HCT116 (cell line): ENCODE data around the gene TTC33. TPM values are rescaled to one million over a fixed set of nuclear protein-coding genes. Genes with fewer than 3 reads are reported as not detected.

Source experiments
- ATAC-seq: fragments of 200-7000 bp; cut with Tn5 transposase; 2 replicates; pipeline ENCODE4 v1.9.1; 2020; ENCODE audit warnings: mild to moderate bottlenecking, moderate library complexity
- BruUV-seq: library from RNA; stranded (reverse); fragments of 400-500 nt; replicated peaks from 2 replicates; lab custom pipeline; 2021; lab: Mats Ljungman, UMichigan
- CTCF ChIA-PET: fragments of 300-600 bp; sonication (Branson Sonifier 250); formaldehyde crosslinking; loops from one replicate; lab custom pipeline; 2021; ENCODE audit warnings: antibody characterized with exemption; lab: Charles Lee
- POLR2A ChIA-PET: fragments of 300-600, 350-600 bp; sonication (Branson Sonifier 250); formaldehyde crosslinking; loops from one replicate; lab custom pipeline; 2021; ENCODE audit warnings: antibody characterized with exemption; lab: Charles Lee
- RAD21 ChIA-PET, 2 experiments: fragments of 300-600 bp; sonication (Branson Sonifier 250); formaldehyde crosslinking; loops; one replicate each; lab custom pipeline; 2023; ENCODE audit warnings: low total read pairs in 2 of 2; ENCODE audit not compliant: uncharacterized antibody in 2 of 2, unreplicated experiment in 2 of 2, low non-redundant PET in 1 of 2; lab: Charles Lee
- DNase-seq: peaks from one replicate; pipeline ENCODE4 v3.0.0-alpha.2; 2010; ENCODE audit warnings: low read depth, low spot score
- H2AFZ ChIP-seq: fragments of 200-600 bp; shearing (Covaris generic), sonication (generic); 2 replicates; pipeline ENCODE4 v1.6.1; 2017; ENCODE audit warnings: low read depth, mixed run types, mixed read lengths, antibody characterized with exemption, low read length; ENCODE audit not compliant: poor library complexity, severe bottlenecking
- H3K27ac ChIP-seq: 2 replicates; pipeline ENCODE4 v1.5.1; 2012; ENCODE audit warnings: low read depth, low read length
- H3K27me3 ChIP-seq: fragments of 200-600 bp; sonication (generic); 2 replicates; pipeline ENCODE4 v1.6.1; 2016; ENCODE audit warnings: mixed run types, low read length, mixed read lengths; ENCODE audit not compliant: insufficient read depth
- H3K36me3 ChIP-seq, 2 experiments: fragments of 200-500 bp in 1 of 2; fragments of 200-600 bp in 1 of 2; sonication (Bioruptor generic) in 1 of 2; sonication (generic) in 1 of 2; 2 replicates each; pipeline versions ENCODE4 v1.5.1 to v1.6.1; 2014 to 2016; ENCODE audit warnings: low read length in 2 of 2, inconsistent platforms in 1 of 2, mixed read lengths in 1 of 2, mixed run types in 1 of 2; ENCODE audit not compliant: insufficient read depth in 2 of 2, control insufficient read depth in 1 of 2
- H3K4me1 ChIP-seq, 2 experiments: fragments of 200-600 bp in 1 of 2; sonication (generic) in 1 of 2; 2 replicates each; pipeline versions ENCODE4 v1.5.1 to v1.6.1; 2012 to 2017; ENCODE audit warnings: low read length in 2 of 2, inconsistent platforms in 1 of 2, mild to moderate bottlenecking in 1 of 2, mixed read lengths in 1 of 2, mixed run types in 1 of 2, moderate library complexity in 1 of 2; ENCODE audit not compliant: insufficient read depth in 2 of 2, control insufficient read depth in 1 of 2
- H3K4me2 ChIP-seq: fragments of 200-600 bp; sonication (generic); 2 replicates; pipeline ENCODE4 v1.6.1; 2017; ENCODE audit warnings: mixed run types, low read length, mixed read lengths
- H3K4me3 ChIP-seq, 2 experiments: fragments of 200-600 bp in 1 of 2; sonication (generic) in 1 of 2; replicated peaks in 1 of 2; 2 replicates each; pipeline ENCODE4 v1.5.1; 2011 to 2016; ENCODE audit warnings: low read length in 2 of 2, control low read depth in 1 of 2, low read depth in 1 of 2, mild to moderate bottlenecking in 1 of 2, mixed read lengths in 1 of 2, mixed run types in 1 of 2
- H3K79me2 ChIP-seq: fragments of 200-600 bp; sonication (generic); 2 replicates; pipeline ENCODE4 v1.6.1; 2017; ENCODE audit warnings: mild to moderate bottlenecking, mixed run types, low read length, moderate library complexity, mixed read lengths; ENCODE audit not compliant: insufficient read depth
- H3K9ac ChIP-seq: fragments of 200-600 bp; sonication (generic); 2 replicates; pipeline ENCODE4 v1.6.1; 2016; ENCODE audit warnings: low read length, mixed read lengths
- H3K9me2 ChIP-seq: fragments of 200-600 bp; sonication (generic), shearing (Covaris generic); 2 replicates; pipeline ENCODE4 v1.6.1; 2017; ENCODE audit warnings: mixed run types, mild to moderate bottlenecking, moderate library complexity; ENCODE audit not compliant: insufficient read depth
- H3K9me3 ChIP-seq, 2 experiments: fragments of 200-500 bp in 1 of 2; fragments of 200-600 bp in 1 of 2; sonication (Bioruptor generic) in 1 of 2; sonication (generic) in 1 of 2; 2 replicates each; pipeline ENCODE4 v1.6.1; 2014 to 2017; ENCODE audit warnings: low read length in 2 of 2, mixed read lengths in 2 of 2, inconsistent platforms in 1 of 2, low read depth in 1 of 2, mild to moderate bottlenecking in 1 of 2, mixed run types in 1 of 2, moderate library complexity in 1 of 2; ENCODE audit not compliant: control insufficient read depth in 1 of 2, insufficient read depth in 1 of 2
- H4K20me1 ChIP-seq: fragments of 200-600 bp; sonication (generic), shearing (Covaris generic); 2 replicates; pipeline ENCODE4 v1.6.1; 2017; ENCODE audit warnings: mixed run types, mild to moderate bottlenecking, moderate library complexity; ENCODE audit not compliant: insufficient read depth
- CEBPB ChIP-seq: IDR thresholded peaks from 2 replicates; pipeline ENCODE4 v1.6.1; 2012; ENCODE audit warnings: low read depth
- CTCF ChIP-seq, 3 experiments: fragments of 200-600 bp in 1 of 3; sonication (generic) in 1 of 3; IDR thresholded peaks in 2 of 3; conservative IDR thresholded peaks in 1 of 3; 2 replicates each; pipeline ENCODE4 v1.5.1; 2012 to 2017; ENCODE audit warnings: low read depth in 2 of 3, low read length in 2 of 3, antibody characterized with exemption in 1 of 3, borderline replicate concordance in 1 of 3, control low read depth in 1 of 3, mild to moderate bottlenecking in 1 of 3, mixed read lengths in 1 of 3, mixed run types in 1 of 3, moderate library complexity in 1 of 3; ENCODE audit not compliant: insufficient read depth in 1 of 3
- ELF1 ChIP-seq: IDR thresholded peaks from 2 replicates; pipeline ENCODE4 v1.6.1; 2012; ENCODE audit warnings: low read depth, borderline replicate concordance
- EZH2phosphoT487 ChIP-seq: fragments of 200-600 bp; IDR thresholded peaks from 2 replicates; pipeline ENCODE4 v1.6.1; 2018; ENCODE audit warnings: antibody characterized with exemption, borderline replicate concordance
- JUND ChIP-seq: IDR thresholded peaks from 2 replicates; pipeline ENCODE4 v1.6.1; 2012
- MAX ChIP-seq: IDR thresholded peaks from 2 replicates; pipeline ENCODE4 v1.6.1; 2012
- POLR2AphosphoS5 ChIP-seq: IDR thresholded peaks from 2 replicates; pipeline ENCODE4 v1.6.1; 2011; ENCODE audit warnings: mild to moderate bottlenecking, low read depth, low read length, moderate library complexity
- RAD21 ChIP-seq: IDR thresholded peaks from 2 replicates; pipeline ENCODE4 v1.6.1; 2012; ENCODE audit warnings: low read depth, mild to moderate bottlenecking
- SIN3A ChIP-seq: IDR thresholded peaks from 2 replicates; pipeline ENCODE4 v1.6.1; 2012; ENCODE audit warnings: low read depth
- TCF7L2 ChIP-seq: IDR thresholded peaks from 2 replicates; pipeline ENCODE4 v1.7.0; 2011; ENCODE audit warnings: borderline replicate concordance, inconsistent platforms; ENCODE audit not compliant: insufficient read depth, insufficient read length; ENCODE audit errors: extremely low read depth
- ZBTB33 ChIP-seq: IDR thresholded peaks from 2 replicates; pipeline ENCODE4 v1.6.1; 2011; ENCODE audit warnings: mild to moderate bottlenecking, low read length, moderate library complexity; ENCODE audit not compliant: insufficient replicate concordance; ENCODE audit errors: extremely low read depth
- intact Hi-C: fragments of 100-400 bp; cut with micrococcal nuclease; formaldehyde crosslinking; loops from 2 replicates; pipeline ENCODE4 v1.10.0; 2022
- total RNA-seq: library from RNA; stranded (reverse); gene quantifications from one replicate; pipeline ENCODE4 v1.2.1, GENCODE V29; 2021; ENCODE audit not compliant: unreplicated experiment
- TF ChIP-seq, protein P1 (sequence below): IDR thresholded peaks from 2 replicates; pipeline ENCODE4 v1.6.1; 2012

The TTC33 gene
- total RNA-seq, 1 experiment from 2014 or later: 14.5 TPM

GRCh38 chr5:40606077-40606765, 149.5 kb downstream of the TTC33 start:
- Histone ChIP-seq H3K27ac (no peak overlapping the region), H3K9me3 (no peaks in the 10 kb centered on the region), H2AFZ (no peak overlapping the region), H3K4me3 (no peak overlapping the region), H3K9me2 (no peaks in the 10 kb centered on the region), H3K9ac (no peak overlapping the region), H3K79me2 (no peaks in the 10 kb centered on the region), H4K20me1 (no peaks in the 10 kb centered on the region), H3K4me1 (peaks cover 0 to 3% of the 10 kb centered on the region in 2 experiments; a peak in 1 of 4 replicates)
- ChIA-PET CTCF (no interaction called here), RAD21 (interaction anchor here in 1 of 2 experiments (0.6 kb wide), 1 partner anchor 558 kb away, joined by 3 read pairs; no protein-coding TSS in a partner anchor)
- ATAC-seq: no peak
- no TSS peak for BruUV-seq
- intact Hi-C loops: no loop called here
- TF ChIP-seq POLR2AphosphoS5: no peak
- TF ChIP-seq JUND: no peak
- no peak for TF ChIP-seq CEBPB
- TF ChIP-seq EZH2phosphoT487: no peak
- TF ChIP-seq SIN3A: no peak
- no peak for TF ChIP-seq CTCF (IDR thresholded peaks at IDR 0.05 in 2 of 3, conservative IDR thresholded peaks at IDR 0.05 in 1 of 3; ENCODE audit: borderline replicate concordance in 1 of 3, insufficient read depth in 1 of 3, low read depth in 2 of 3, low read length in 2 of 3)
- TF ChIP-seq MAX: no peak
- TF ChIP-seq ELF1: no peak
- TF ChIP-seq, protein P1, sequence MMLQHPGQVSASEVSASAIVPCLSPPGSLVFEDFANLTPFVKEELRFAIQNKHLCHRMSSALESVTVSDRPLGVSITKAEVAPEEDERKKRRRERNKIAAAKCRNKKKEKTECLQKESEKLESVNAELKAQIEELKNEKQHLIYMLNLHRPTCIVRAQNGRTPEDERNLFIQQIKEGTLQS: no peak
- TF ChIP-seq TCF7L2: no peak
- TF ChIP-seq RAD21: no peak
- no peak for TF ChIP-seq ZBTB33
- TF ChIP-seq, all 23 proteins: peak for 0
- no peak for DNase-seq
- POLR2A ChIA-PET: no interaction called here
- Histone ChIP-seq H3K36me3 (no peaks in the 10 kb centered on the region), H3K27me3 (no peaks in the 10 kb centered on the region), H3K4me2 (no peak overlapping the region)
